GM19351 (cell line): ENCODE results near the gene CHDH.

Experiments
- ATAC-seq: cut with Tn5 transposase; IDR thresholded peaks from one replicate; pipeline ENCODE4 v1.9.1; 2021; ENCODE audit warnings: mild to moderate bottlenecking, moderate library complexity; ENCODE audit not compliant: unreplicated experiment

Gene CHDH

GRCh38 chr3:53809764-53810400 lies 36.3 kb downstream of the CHDH start:
- ATAC-seq = no peak

GRCh38 chr3:53809267-53809666 lies 37.0 kb downstream of the CHDH start:
- no peak for ATAC-seq

GRCh38 chr3:53808496-53808895 lies 37.7 kb downstream of the CHDH start:
- no peak for ATAC-seq

- no peak for ATAC-seq
Observed at GRCh38 chr3:53807117-53807810, 39.0 kb downstream of the CHDH start.

- ATAC-seq = no peak
Observed at GRCh38 chr3:53806182-53807116, 39.8 kb downstream of the CHDH start.

GRCh38 chr3:53805463-53806159 lies 40.6 kb downstream of the CHDH start:
- ATAC-seq = no peak

- peak; percentile 86 for ATAC-seq
Observed at GRCh38 chr3:53804697-53805462, 41.3 kb downstream of the CHDH start.

GRCh38 chr3:53803816-53804695 lies 42.2 kb downstream of the CHDH start:
- no peak for ATAC-seq

- no peak for ATAC-seq
Observed at GRCh38 chr3:53803124-53803815, 42.9 kb downstream of the CHDH start.

GRCh38 chr3:53802256-53802880 lies 43.9 kb downstream of the CHDH start:
- no peak for ATAC-seq

- no peak for ATAC-seq
Observed at GRCh38 chr3:53801319-53801718, 44.9 kb downstream of the CHDH start.

- ATAC-seq = no peak
Observed at GRCh38 chr3:53800041-53800906, 45.9 kb downstream of the CHDH start.

GRCh38 chr3:53799338-53799865 lies 46.8 kb downstream of the CHDH start:
- no peak for ATAC-seq

GRCh38 chr3:53798144-53798543 lies 48.1 kb downstream of the CHDH start:
- no peak for ATAC-seq

GRCh38 chr3:53795789-53796560 lies 50.2 kb downstream of the CHDH start:
- no peak for ATAC-seq

- no peak for ATAC-seq
Observed at GRCh38 chr3:53795176-53795575, 51.0 kb downstream of the CHDH start.
